ENCODE data around the gene CDKL5.
"Not testable (repeated sequence)": the region's sequence is repeated elsewhere in the genome, so short reads cannot be mapped to it uniquely, and the experiment has no call there.

The CDKL5 gene

DNA sequence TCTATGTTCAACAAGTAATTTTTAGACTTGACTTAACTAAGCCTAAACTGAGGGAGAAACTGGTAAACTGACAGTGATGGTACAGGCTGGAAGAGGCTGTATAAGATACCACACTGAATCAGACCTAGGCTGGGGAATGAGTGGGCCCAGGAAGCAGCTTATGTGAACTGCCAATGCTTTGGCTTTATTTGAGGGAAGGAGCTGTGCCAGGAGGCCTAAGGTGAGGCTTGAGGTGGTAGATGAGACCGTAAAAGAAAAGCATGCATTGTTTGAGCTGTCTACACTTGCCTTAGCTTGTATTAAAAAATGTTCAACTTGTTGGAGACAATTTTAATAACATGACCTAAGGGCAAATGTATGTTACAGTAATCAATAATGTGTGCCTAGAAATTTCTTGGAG, 150.3 kb downstream of the CDKL5 start:
- DNase-seq (ENCODE audit: low spot score), result no peak

DNA sequence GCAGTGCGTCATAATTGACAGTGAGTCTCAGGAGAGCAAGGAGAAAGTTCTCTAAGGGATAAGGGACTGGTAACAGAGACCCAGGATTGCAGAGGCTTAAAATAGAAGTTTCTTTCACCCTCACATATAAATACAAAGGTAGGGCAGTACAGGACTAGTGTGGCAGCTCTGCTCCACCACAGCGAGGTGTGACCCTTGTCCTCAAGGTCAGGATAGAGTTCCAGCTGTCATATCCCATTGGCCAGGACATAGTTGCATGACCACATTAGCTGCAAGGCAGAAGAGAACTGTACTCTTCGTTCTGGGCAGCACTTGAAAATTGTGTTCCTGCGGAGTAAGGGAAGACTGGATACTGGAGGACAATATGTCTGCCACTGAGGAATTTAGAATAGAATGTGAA, 152.0 kb downstream of the CDKL5 start:
- DNase-seq (ENCODE audit: low spot score), result no peak

DNA sequence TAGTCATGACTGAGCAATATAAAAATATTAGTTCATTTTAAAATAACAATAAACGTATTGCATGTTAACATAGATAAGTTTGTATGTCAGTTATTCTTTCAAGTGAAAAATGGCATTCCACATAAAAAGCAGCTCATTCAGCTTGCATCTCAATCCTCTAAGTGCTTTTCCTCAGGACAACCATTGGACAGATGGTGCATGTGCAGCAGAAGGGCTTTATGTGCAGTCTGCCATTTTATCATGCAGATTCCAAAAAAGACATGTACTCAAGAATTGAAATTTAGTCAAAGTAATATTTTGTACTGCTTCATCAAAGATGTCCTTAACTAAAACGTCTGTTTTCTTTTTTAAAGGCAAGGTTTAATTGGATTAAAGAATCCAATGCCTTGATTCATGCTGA, 153.1 kb downstream of the CDKL5 start:
- no peak for DNase-seq (ENCODE audit: low spot score)

DNA sequence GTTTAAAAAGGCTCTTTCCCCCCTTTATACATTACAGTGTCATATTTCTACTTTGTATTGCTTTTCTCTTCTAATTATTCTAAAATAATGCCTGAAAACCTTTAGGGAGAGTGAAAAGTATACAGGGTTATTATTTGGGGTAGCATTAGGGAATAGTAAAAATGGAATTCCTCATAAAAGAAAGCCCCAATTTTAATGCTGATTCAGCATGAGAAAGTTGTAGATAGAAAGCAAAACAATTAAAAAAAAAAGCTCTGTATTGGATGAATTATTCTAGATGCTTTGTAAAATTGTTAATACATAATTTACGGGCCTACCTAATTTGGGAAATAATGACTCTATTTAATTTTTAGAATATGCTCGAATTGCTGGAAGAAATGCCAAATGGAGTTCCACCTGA, 154.1 kb downstream of the CDKL5 start:
- no peak for DNase-seq (ENCODE audit: low spot score)

DNA sequence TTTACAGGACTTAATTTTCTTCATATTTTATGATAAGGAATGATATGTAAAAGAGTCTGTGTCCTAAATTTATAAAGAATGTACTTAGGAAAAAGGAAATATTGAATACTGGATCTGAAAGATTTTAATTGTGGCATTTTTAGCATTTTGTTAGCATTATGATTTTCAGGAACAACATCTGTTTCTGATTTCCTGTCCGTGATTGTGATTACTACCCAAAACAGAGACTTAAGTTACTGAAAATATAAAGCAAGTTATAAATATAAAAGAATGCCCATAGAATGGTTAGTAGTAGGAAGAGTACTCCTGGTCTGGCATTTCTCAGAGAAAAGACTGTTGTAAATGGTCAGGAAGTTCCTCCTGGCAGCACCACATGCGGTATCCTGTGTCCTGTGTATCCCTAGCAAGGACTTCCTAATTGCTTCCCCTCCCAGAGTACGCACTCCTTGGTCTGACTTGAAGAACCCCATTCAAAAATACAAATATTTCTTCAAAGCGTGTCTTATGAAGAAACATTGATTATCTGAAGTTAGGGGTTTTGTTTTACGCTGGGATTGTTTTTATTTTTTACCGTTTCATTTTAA, 157.6 kb downstream of the CDKL5 start:
- DNase-seq (ENCODE audit: low spot score), result no peak

DNA sequence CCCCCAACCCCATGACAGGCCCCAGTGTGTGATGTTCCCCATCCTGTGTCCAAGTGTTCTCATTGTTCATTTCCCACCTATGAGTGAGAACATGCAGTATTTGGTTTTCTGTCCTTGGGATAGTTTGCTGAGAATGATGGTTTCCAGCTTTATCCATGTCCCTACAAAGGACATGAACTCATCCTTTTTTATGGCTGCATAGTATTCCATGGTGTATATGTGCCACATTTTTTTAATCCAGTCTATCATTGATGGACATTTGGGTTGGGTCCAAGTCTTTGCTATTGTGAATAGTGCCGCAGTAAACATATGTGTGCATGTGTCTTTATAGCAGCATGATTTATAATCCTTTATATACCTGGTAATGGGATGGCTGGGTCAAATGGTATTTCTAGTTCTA, 163.9 kb downstream of the CDKL5 start:
- DNase-seq (ENCODE audit: low spot score), result not testable (repeated sequence)

DNA sequence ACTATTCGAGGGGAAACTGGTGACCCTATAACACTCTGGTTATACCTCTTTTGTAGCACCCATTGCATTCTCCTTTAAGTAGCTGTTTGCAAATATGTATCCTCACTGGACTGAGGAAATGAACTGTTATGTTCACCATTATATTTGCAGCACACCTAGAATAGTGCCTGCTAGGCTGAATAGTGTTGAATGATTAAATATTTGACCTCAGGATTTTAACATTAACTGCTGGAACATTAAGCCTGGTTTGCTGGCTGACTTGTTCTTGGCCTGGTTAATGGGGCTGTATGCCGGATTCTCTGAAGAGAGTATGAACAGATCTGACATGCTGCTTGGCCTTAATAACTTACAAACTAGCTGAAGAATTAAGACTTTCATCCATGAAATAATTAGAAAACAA, 166.4 kb downstream of the CDKL5 start:
- DNase-seq (ENCODE audit: low spot score), result no peak

DNA sequence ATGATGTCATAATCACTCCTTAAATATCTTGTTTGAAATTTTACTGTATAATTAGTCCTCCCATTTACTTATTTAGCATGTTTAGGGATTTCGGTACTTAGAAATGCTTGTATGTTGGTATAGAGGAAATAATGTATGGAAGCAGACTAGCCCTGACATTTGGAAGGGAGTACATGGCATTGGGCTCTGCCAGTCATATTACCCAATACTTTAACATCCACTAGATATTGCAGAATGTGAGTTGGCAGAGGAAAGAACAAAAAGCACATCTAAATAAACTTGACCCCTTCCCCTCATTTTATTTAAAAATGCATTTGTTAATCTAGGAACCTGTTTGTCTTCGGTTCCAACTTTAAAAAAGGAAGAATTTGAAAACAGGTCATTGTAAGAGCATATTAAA, 168.7 kb downstream of the CDKL5 start:
- no peak for DNase-seq (ENCODE audit: low spot score)

DNA sequence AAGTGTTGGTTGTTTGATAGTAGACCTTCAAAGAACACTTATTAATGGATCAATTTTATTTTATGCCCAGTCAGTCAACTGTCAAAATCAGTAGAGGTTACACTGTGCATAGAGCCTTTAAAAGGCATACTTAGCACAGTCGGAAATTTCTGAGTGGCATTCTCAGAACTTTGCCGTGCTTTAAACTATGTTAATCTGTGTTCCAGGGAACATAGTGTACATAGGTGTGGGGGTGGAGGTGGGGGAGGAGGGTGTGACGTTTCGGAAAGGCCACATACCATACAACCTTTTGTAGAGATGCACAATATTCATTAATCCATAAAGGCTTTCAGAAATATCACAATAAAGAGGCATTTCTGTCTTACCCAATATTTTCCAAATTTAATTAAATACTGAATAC, 170.7 kb downstream of the CDKL5 start:
- no peak for DNase-seq (ENCODE audit: low spot score)

DNA sequence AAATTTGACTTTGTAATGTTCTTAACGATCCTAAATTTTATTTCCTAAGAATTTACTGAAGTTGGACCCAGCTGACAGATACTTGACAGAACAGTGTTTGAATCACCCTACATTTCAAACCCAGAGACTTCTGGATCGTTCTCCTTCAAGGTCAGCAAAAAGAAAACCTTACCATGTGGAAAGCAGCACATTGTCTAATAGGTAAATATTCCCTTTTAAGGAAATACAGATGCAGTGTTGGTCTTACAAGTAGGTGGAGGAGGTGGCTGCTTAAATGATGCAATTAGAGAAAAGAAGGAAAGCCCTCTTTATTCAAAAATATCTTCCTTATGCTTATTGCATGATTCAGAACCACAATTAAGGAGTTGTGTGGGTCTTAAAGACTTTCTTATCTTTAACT, 173.0 kb downstream of the CDKL5 start:
- DNase-seq (ENCODE audit: low spot score), result no peak

DNA sequence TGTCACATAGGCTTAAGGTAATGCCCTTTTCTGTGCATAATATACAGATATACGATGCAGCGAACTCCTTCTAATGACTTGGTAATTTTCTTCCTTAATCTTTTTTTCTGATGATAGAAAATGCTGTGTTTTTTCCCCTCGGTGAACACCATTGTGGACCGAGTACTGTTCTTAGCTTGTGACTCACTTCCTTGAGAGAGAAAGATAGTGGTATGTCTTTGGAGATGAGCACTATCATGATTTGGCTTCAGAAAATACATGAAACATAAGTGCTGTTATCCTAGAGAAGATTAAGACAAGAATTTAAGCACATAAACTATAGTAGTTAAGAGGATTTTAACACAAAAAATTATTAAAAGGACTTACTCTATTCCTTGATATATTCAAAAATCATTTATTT, 182.6 kb downstream of the CDKL5 start:
- DNase-seq (ENCODE audit: low spot score), result no peak

DNA sequence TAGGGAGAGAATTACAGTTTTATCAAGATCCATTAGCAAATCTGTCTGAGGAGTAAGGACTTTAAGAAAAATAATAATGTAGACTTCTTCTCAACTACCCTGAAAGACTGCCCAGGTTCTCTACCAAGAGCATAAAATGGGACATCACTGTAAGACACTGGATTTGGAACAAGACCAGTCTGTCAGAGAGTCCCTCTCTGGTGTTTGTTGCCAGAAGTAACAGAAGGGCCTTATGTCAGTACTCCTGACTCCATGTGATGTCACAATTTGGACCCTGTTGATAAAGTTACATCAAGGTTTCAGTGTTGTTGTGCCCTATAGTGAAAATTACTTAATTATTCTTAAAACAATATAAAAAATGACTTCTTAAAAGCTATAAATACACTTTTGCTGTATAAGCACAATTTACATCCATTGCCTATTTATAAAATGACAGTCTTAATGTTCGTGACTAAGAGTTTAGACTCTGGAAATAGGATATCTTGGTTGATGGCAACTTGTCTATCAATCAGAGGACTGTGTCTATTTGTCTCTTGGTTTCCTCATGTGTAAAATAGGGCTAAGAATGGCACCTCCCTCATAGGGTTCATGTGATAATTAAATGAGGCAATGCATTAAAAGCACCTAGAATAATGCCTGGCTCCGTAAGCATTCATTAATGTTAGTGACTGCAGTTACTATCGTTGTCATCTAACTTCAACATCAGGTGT, 188.7 kb downstream of the CDKL5 start:
- no peak for DNase-seq (ENCODE audit: low spot score)

DNA sequence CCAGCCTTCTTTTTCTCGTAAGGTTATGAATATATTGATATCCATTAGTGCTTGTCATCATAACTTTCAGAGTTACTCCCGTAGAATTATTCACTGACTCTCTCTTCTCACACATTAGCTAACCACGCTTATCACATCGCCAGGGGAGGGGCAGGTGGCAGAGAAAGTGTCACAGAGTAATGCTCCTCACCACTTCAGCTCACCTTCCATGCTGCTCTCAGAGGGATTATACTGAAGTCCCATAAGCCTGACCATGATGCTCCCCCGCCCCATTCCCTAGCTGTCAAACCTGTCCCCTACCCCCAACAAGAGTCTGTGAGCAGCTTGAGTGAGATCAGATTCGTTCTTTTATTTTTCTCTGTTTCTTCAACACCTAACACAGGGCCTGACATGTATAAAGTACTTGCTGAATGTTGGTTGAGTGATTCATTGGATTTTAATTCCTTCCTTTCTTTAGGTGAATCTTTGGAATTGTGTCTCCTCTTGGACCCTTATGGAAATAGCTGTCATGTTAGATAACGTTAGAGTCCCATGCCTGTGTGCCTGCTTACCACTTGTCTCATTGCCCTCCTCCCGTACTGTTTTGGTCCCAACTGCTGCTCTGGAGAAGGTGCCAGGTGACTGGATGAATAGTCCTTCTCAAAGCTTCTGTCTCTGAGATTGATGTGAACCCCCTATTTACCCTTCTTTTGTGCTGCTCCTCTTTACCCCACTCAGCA, 191.4 kb downstream of the CDKL5 start:
- no peak for DNase-seq (ENCODE audit: low spot score)

DNA sequence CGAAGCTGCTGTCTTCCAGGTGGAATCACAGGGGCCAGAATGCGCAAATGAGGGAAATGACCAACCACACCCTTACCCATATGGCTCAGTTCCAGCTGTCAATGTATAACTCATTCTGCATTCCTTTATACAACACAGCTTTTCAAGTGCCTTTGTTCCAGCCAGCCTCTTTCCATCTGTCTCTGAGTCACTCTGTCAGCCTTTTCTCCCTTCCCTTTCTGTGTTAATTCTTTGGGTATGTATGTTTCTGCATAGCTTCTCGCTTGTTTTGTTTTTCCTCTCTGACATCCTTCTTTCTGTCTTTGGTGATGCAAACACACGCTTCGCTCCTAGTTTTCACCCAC, 192.0 kb downstream of the CDKL5 start:
- DNase-seq (ENCODE audit: low spot score), result no peak

DNA sequence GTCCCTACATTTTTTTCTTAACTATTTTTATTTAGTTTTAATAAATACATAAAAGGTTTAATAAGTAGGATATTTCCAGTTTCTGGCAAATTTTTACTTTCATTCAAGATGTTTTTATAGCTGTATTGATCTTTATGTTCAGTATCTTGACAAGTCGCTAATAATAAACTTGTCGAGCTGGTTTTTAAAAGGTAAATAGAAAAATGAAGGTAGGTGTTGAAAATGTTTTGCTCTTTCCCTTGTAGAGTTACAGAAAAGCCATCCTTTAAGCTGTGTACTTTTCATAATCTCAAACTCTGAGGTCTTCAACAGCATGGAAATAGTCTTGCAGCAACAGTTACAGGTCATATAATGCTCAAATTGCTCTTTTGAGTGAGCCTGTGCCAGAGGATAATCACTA, 193.9 kb downstream of the CDKL5 start:
- no peak for DNase-seq (ENCODE audit: low spot score)

DNA sequence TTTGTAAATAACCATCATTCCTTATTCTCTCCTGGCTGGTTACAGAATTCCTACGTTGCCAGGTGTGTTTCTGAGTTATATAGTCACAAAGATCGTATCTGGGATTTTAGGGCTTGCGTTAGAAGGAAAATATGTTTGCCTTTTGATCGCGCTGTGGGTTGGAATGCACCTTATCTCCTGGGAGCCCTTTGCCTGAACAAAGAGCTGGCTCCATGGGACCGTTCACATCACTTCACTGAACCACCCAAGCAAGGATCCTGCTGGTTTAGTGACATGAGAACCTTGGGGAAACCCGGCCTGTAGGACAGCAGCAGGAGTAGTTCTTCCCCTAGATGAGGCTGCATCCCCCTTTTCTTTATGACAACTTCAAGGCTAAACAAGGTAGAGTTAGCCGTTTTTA, 194.9 kb downstream of the CDKL5 start:
- no peak for DNase-seq (ENCODE audit: low spot score)

DNA sequence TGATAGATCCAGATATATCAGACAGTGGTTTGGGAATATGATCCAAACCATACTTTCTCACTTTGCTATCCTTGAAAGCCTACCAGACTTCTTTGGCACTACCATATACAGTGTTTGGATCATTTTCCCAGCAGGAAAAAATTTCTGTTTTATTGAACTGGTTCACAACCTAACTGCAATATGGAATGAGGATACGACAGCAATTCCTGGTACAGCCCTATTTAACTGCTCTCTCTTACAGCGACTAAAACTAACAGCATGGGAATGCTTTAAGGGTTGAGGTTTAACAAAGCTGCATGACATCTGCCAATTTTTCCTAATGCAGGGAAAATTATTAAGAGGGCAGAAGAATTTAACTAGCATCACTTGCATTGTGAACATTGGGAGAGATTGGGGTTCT, 199.2 kb downstream of the CDKL5 start:
- DNase-seq (ENCODE audit: low spot score), result no peak

DNA sequence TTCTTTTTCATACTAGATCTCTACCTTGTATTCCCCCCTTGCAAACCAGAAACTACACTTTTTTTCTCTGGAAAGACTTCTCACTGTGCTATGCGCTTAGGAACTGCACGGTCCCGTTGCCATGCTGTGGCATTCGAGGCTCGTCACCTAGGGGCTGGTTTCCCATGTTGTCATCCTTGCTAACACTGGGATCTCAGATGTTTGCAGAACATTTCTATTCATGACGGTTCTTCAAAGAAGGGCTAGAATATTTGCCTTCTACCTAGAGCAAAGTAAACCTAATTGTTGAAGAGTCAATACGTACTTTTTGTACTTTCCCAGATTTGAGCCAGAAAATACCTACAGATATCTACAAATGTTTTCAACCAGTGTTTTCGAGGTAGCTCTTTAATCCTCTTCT, 205.5 kb downstream of the CDKL5 start:
- no peak for DNase-seq (ENCODE audit: low spot score)

DNA sequence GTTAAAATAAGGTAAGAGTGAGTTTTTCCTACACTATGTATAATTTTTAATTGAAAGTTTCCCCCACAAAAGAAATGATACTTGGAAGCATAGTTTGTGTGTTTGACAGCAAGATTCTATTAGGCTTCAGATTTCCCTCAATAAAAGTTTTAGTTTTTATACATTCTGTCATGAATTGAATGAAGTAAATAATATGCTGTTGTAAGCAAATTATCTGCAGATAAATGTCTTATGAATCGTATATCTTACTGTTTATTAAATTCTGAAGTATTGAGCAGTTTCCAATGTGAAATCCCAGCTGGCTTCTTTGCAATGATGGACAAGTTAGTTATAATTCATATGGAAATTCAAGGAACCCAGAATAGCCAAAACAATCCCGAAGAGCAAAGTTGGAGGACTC, 213.0 kb downstream of the CDKL5 start:
- no peak for DNase-seq (ENCODE audit: low spot score)

DNA sequence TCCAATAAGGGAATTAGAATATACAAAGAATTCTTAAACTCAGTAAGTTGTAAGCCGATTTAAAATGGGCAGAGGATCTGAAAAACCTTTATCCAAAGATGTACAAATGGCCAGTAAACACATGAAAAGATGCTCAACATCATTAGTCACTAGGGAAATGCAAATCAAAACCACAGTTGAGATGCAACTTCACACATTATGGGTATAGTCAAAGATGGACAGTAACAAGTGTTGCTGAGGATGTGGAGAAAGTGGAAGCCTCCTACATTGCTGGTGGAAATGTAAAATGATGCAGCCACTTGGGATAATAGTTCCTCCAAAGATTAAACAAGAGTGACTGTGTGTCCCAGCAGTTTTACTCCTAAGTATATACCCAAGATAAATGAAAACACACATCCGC, 213.9 kb downstream of the CDKL5 start:
- DNase-seq (ENCODE audit: low spot score), result no peak

DNA sequence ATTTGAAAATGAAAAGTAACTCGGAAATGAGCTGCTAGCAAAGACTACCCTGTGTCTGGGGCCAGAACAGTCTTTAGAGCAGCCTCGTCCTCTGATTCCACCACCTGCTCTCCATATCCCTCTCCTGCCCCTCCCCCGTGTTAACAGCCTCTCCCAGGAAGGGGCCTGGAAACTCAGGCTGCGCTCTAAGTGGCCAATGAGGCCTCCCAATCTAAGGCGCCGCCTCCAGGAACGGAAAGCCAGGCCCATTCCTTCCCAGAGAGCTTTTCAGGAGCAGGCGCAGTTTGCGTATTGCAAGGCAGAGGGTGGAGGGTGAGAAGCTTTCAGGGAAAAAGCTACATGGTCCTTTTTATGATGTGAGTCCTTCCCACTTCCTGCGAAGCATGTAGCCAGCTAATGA, 215.3 kb downstream of the CDKL5 start:
- DNase-seq (ENCODE audit: low spot score), result no peak

DNA sequence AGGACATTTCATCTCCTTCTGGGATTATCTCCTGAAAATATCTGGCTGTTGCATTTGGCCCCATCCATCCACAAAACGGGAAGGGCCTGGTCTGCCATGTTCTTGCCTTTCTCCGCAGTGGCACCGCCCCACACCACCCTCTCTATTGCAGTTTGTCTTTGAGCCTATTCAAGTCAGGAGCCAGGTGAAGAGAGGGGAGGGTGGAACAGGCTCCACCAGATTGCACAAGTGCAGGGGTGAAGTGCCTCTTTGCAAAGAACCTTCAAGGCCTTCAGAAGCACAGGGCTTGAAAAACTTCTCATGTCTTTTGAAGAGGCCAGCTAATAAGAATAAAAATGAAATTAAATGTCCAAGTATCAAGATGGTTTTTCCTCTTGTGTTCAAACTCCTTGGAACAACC, 217.8 kb downstream of the CDKL5 start:
- DNase-seq (ENCODE audit: low spot score), result no peak

DNA sequence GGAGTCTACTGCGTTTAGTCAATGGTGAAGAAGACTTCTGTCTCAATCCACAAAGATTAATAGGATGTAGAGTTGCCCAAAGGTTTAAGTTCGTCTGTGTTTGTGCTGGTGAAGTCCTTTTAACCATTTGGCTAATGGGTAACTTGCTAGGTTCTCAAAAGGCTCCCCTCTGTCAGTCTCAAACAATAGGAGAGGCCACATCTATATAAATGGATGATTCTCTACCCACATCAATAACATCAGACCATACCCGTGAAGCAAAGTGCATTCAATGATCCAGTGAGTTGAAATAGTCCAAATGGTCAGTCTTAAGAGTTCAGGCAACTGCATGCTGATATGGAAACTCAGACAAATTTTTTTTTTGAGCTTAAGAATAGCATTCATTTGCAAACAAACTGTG, 218.4 kb downstream of the CDKL5 start:
- no peak for DNase-seq (ENCODE audit: low spot score)

DNA sequence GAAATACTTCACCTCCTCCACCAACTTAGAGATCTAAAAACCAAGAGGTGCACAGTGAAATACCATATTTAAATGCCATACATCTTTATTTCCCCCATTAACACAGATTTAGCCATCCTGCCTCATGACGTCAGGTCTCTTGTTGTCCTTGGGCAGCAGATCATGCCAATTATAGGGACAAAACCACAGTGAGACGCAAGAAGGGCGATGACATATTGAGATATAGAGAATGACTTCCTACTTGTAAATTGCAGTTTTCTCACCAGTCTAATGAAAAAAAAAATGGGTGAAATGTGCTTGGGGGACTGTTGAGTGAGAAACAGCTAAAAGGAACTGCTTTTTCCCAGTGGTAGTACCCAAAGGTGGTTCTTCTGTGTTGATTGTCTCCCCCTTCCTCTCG, 222.2 kb downstream of the CDKL5 start:
- no peak for DNase-seq (ENCODE audit: low spot score)

Measured in CD4-positive, alpha-beta T cell treated with Interleukin-6 at 100 ng/mL for 8 hours (primary cell).